Endothelial cell of umbilical vein (primary cell): Measurements from ENCODE around the gene PDPK1. TPM values are rescaled to one million over a fixed set of nuclear protein-coding genes. Genes with fewer than 3 reads are reported as not detected.

Experiments
- BruUV-seq: library from RNA; stranded (reverse); fragments of 400-500 nt; replicated peaks from 2 replicates; lab custom pipeline; 2021; lab: Mats Ljungman, UMichigan
- CTCF ChIA-PET: fragments of 300-600, 350-600 bp; sonication (Branson Sonifier 250); formaldehyde crosslinking; loops from one replicate; lab custom pipeline; 2021; ENCODE audit warnings: antibody characterized with exemption, inconsistent platforms; lab: Charles Lee
- POLR2A ChIA-PET: fragments of 300-600, 350-600 bp; sonication (Branson Sonifier 250); formaldehyde crosslinking; loops from one replicate; lab custom pipeline; 2021; ENCODE audit warnings: antibody characterized with exemption, inconsistent platforms; lab: Charles Lee
- DNase-seq: peaks from one replicate; pipeline ENCODE4 v3.0.0-alpha.2; 2011; ENCODE audit warnings: low read depth, low spot score
- FAIRE-seq: peaks from 2 replicates; lab custom pipeline; 2011; peaks lifted over from hg19 to GRCh38; lab: Jason Lieb, UNC
- H2AFZ ChIP-seq: 2 replicates; pipeline ENCODE4 v1.6.0; 2012; ENCODE audit warnings: low read depth, low read length, control low read depth, inconsistent platforms
- H3K27ac ChIP-seq: 2 replicates; pipeline ENCODE4 v1.5.1; 2011; ENCODE audit warnings: low read depth, mild to moderate bottlenecking, control low read depth, low read length, moderate library complexity; ENCODE audit not compliant: insufficient read depth
- H3K27me3 ChIP-seq, 2 experiments: 2 replicates each; pipeline versions ENCODE4 v1.6.0 to v1.6.1; 2011; ENCODE audit warnings: low read length in 2 of 2, mixed read lengths in 1 of 2; ENCODE audit not compliant: control insufficient read depth in 2 of 2, insufficient read depth in 2 of 2
- H3K36me3 ChIP-seq, 2 experiments: 2 replicates in 1 of 2; 3 replicates in 1 of 2; pipeline ENCODE4 v1.5.1; 2011; ENCODE audit warnings: low read length in 2 of 2, mild to moderate bottlenecking in 1 of 2, moderate library complexity in 1 of 2; ENCODE audit not compliant: control insufficient read depth in 2 of 2, insufficient read depth in 2 of 2; ENCODE audit errors: extremely low read depth in 1 of 2
- H3K4me1 ChIP-seq: 3 replicates; pipeline ENCODE4 v1.5.1; 2011; ENCODE audit warnings: mild to moderate bottlenecking, low read length; ENCODE audit not compliant: control insufficient read depth, insufficient read depth; ENCODE audit errors: extremely low read depth
- H3K4me2 ChIP-seq: 2 replicates; pipeline ENCODE4 v1.6.1; 2011; ENCODE audit warnings: low read length, control low read depth, mixed read lengths; ENCODE audit not compliant: insufficient read depth
- H3K4me3 ChIP-seq, 3 experiments: fragments of 200-600 bp in 1 of 3; sonication (generic), shearing (Covaris generic) in 1 of 3; replicated peaks in 1 of 3; 2 replicates each; pipeline ENCODE4 v1.5.1; 2011 to 2016; ENCODE audit warnings: control low read depth in 3 of 3, low read length in 3 of 3, mild to moderate bottlenecking in 2 of 3, inconsistent platforms in 1 of 3, low read depth in 1 of 3, moderate library complexity in 1 of 3; ENCODE audit not compliant: insufficient read depth in 1 of 3
- H3K79me2 ChIP-seq: 2 replicates; pipeline ENCODE4 v1.6.0; 2012; ENCODE audit warnings: low read length, inconsistent platforms; ENCODE audit not compliant: control insufficient read depth, insufficient read depth
- H3K9ac ChIP-seq: replicated peaks from 2 replicates; pipeline ENCODE3; 2011; ENCODE audit warnings: low read length, control low read depth; ENCODE audit not compliant: insufficient read depth; ENCODE audit errors: extremely low read depth
- H3K9me1 ChIP-seq: replicated peaks from 3 replicates; pipeline ENCODE4 v1.6.0; 2011; ENCODE audit warnings: mild to moderate bottlenecking, low read length; ENCODE audit not compliant: control insufficient read depth, insufficient read depth; ENCODE audit errors: extremely low read depth
- H3K9me3 ChIP-seq: replicated peaks from 2 replicates; pipeline ENCODE4 v1.5.1; 2012; ENCODE audit warnings: low read length, inconsistent platforms; ENCODE audit not compliant: control insufficient read depth, insufficient read depth
- H4K20me1 ChIP-seq: replicated peaks from 2 replicates; pipeline ENCODE3; 2011; ENCODE audit warnings: mild to moderate bottlenecking, low read length; ENCODE audit not compliant: control insufficient read depth, insufficient read depth; ENCODE audit errors: extremely low read depth
- EZH2 ChIP-seq: IDR thresholded peaks from 2 replicates; pipeline ENCODE4 v1.6.1; 2012; ENCODE audit warnings: borderline replicate concordance, low read depth, mild to moderate bottlenecking, moderate library complexity, low read length, inconsistent platforms; ENCODE audit not compliant: severe bottlenecking
- FOS ChIP-seq: IDR thresholded peaks from 2 replicates; pipeline ENCODE4 v1.6.1; 2011; ENCODE audit warnings: mild to moderate bottlenecking, low read length, moderate library complexity, borderline replicate concordance; ENCODE audit not compliant: insufficient read depth
- GATA2 ChIP-seq: IDR thresholded peaks from 2 replicates; pipeline ENCODE4 v1.7.0; 2011; ENCODE audit warnings: low read depth, mild to moderate bottlenecking, moderate library complexity, mixed read lengths, low read length; ENCODE audit not compliant: insufficient read length, insufficient read depth
- JUN ChIP-seq: IDR thresholded peaks from 2 replicates; pipeline ENCODE4 v1.6.1; 2011; ENCODE audit warnings: borderline replicate concordance, low read depth; ENCODE audit not compliant: insufficient read length, insufficient read depth
- MYC ChIP-seq: IDR thresholded peaks from one replicate; pipeline ENCODE4 v1.6.1; 2011; ENCODE audit warnings: mild to moderate bottlenecking, low read depth, low read length
- POLR2A ChIP-seq: IDR thresholded peaks from 2 replicates; pipeline ENCODE4 v1.6.1; 2012; ENCODE audit warnings: low read depth, mild to moderate bottlenecking, control low read depth, low read length
- POLR2AphosphoS5 ChIP-seq: IDR thresholded peaks from 2 replicates; pipeline ENCODE4 v1.6.1; 2012; ENCODE audit warnings: low read depth, mild to moderate bottlenecking, control low read depth, low read length, moderate library complexity; ENCODE audit not compliant: insufficient read depth
- dilution Hi-C: fragments of 300-500 bp; cut with MboI; formaldehyde crosslinking; loops from one replicate; pipeline ENCODE4 v1.15.0; 2019; ENCODE audit warnings: low sequenced_read_pairs; ENCODE audit not compliant: extremely low pct_ligation_motif_present
- intact Hi-C: fragments of 100-400 bp; cut with micrococcal nuclease; formaldehyde crosslinking; loops from one replicate; pipeline ENCODE4 v1.10.0; 2022
- polyA plus RNA-seq, 4 experiments: library from polyadenylated mRNA; depleted of rRNA in 3 of 4; stranded (reverse) in 3 of 4; unstranded in 1 of 4; fragments of >200 nt; gene quantifications; 2 replicates each; pipeline versions ENCODE4 v1.2.1 to v1.2.3, GENCODE V29; 2011 to 2012; ENCODE audit warnings: missing spikeins in 1 of 4
- total RNA-seq: library from RNA; stranded (reverse); gene quantifications from 2 replicates; pipeline ENCODE4 v1.2.3, GENCODE V29; 2021
- TF ChIP-seq, protein P1 (sequence below), 2 donors: IDR thresholded peaks; 1 replicate in 1 of 2; 2 replicates in 1 of 2; pipeline ENCODE4 v1.5.1; 2011; ENCODE audit warnings: low read length in 2 of 2, mild to moderate bottlenecking in 2 of 2, moderate library complexity in 2 of 2, control low read depth in 1 of 2, inconsistent platforms in 1 of 2, low read depth in 1 of 2; ENCODE audit not compliant: insufficient read depth in 1 of 2; ENCODE audit errors: extremely low read depth in 1 of 2
- TF ChIP-seq, protein P2 (sequence below): IDR thresholded peaks from 2 replicates; pipeline ENCODE4 v1.6.1; 2011; ENCODE audit not compliant: insufficient read depth, insufficient read length

The PDPK1 gene
- total and polyA plus RNA-seq, 2 donors (not counting 3 experiments of a cell fraction or from before 2014, with no cell fraction given) = 22.4 to 37.3 TPM

DNA sequence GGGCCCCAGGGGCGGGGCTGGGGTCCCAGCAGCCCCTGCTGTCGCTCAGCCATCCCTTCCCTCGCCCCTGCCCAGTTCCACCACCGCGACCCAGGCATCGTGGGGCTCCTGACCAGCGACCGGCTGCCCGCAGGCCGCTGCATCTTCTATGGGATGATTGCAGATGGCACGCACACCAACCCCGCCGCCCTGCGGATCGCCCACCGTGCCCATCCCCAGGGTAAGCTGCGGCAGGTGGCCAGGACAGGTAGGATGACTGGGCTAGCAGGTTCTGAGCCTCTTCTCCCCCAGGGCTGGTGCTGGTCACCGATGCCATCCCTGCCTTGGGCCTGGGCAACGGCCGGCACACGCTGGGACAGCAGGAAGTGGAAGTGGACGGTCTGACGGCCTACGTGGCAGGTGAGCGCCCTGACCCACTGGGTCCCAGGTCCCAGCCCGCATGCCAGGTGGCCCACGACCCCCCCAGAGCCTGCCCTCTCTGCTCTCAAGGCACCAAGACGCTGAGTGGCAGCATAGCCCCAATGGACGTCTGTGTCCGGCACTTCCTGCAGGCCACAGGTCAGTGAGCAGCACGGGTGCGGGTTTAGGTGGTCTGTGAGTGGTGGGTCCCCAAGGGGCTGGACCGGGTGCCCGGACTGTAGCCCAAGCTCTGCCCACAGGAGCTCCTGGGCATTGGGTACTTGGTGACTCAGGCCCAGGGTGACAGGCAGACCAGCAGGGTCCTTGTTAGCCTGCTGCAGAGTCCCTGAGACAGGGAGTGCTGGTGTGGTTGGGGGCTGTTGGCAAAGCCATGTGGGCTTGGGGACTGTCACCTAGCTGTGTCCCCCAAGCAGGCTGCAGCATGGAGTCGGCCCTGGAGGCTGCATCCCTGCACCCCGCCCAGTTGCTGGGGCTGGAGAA, 9.4 kb upstream of the PDPK1 start:
- no peak for FAIRE-seq
- Histone ChIP-seq H3K27ac (no peak overlapping the region), H4K20me1 (no peaks in the 10 kb centered on the region), H3K36me3 (peaks cover 7 to 44% of the 10 kb centered on the region in 2 experiments), H3K9me1 (no peaks in the 10 kb centered on the region), H3K9ac (no peak overlapping the region), H3K27me3 (no peaks in the 10 kb centered on the region), H3K4me3 (no peak overlapping the region), H2AFZ (no peak overlapping the region), H3K79me2 (no peaks in the 10 kb centered on the region), H3K4me1 (peaks cover 13% of the 10 kb centered on the region), H3K4me2 (no peak overlapping the region), H3K9me3 (no peaks in the 10 kb centered on the region)
- no peak for DNase-seq
- no TSS peak for BruUV-seq
- ChIA-PET POLR2A (interaction anchor here (1.2 kb wide), 1 partner anchor 8 kb away, joined by 5 read pairs; the partner anchor contains the start of gene AMDHD2), CTCF (no interaction called here)
- intact Hi-C loops = no loop called here
- dilution Hi-C loops = no loop called here
- TF ChIP-seq POLR2A = no peak
- no peak for TF ChIP-seq FOS
- TF ChIP-seq MYC = no peak
- no peak for TF ChIP-seq EZH2
- no peak for TF ChIP-seq GATA2
- TF ChIP-seq, protein P1, sequence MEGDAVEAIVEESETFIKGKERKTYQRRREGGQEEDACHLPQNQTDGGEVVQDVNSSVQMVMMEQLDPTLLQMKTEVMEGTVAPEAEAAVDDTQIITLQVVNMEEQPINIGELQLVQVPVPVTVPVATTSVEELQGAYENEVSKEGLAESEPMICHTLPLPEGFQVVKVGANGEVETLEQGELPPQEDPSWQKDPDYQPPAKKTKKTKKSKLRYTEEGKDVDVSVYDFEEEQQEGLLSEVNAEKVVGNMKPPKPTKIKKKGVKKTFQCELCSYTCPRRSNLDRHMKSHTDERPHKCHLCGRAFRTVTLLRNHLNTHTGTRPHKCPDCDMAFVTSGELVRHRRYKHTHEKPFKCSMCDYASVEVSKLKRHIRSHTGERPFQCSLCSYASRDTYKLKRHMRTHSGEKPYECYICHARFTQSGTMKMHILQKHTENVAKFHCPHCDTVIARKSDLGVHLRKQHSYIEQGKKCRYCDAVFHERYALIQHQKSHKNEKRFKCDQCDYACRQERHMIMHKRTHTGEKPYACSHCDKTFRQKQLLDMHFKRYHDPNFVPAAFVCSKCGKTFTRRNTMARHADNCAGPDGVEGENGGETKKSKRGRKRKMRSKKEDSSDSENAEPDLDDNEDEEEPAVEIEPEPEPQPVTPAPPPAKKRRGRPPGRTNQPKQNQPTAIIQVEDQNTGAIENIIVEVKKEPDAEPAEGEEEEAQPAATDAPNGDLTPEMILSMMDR (IDR thresholded peaks at IDR 0.05; ENCODE audit: extremely low read depth in 1 of 2, insufficient read depth in 1 of 2, low read depth in 1 of 2, low read length in 2 of 2) = no peak
- TF ChIP-seq POLR2AphosphoS5 = no peak
- TF ChIP-seq, protein P2, sequence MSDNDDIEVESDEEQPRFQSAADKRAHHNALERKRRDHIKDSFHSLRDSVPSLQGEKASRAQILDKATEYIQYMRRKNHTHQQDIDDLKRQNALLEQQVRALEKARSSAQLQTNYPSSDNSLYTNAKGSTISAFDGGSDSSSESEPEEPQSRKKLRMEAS = no peak
- no peak for TF ChIP-seq JUN
